GM18867 (cell line): ENCODE measurements around the gene PLCH2.
"Not testable (repeated sequence)": the region's sequence is repeated elsewhere in the genome, so short reads cannot be mapped to it uniquely, and the experiment has no call there.

Experiments used
- ATAC-seq: cut with Tn5 transposase; IDR thresholded peaks from one replicate; pipeline ENCODE4 v1.9.1; 2021; ENCODE audit warnings: mild to moderate bottlenecking, moderate library complexity; ENCODE audit not compliant: unreplicated experiment

The PLCH2 gene

DNA sequence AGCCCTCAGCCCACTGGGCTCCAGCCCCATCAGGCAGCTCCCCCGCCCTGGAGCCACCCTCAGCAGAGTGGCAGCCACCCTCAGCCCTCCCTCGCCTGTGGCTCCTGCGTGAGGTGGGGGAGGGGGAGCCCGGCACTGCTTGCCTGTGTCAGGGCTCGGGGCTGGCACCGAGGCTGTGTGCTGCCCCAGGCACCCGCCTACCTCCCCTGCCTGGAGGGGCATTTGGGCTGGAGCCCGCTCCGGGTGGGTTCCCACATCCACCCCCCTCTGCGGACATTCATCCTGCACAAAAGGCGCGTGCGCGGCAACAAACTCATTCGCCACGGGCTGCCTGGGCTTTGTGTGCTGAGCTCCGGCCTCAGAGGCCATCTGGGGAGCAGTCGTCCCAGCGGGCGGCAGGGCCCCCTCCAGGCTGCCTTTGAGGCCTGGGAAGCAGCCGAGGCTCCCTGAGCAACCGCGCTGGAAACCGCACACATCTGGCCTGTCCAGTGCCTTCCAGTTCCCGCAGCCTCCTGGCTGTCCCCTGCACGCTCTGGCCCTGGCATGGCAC lies 67.5 kb downstream of the PLCH2 start:
- ATAC-seq: no peak

DNA sequence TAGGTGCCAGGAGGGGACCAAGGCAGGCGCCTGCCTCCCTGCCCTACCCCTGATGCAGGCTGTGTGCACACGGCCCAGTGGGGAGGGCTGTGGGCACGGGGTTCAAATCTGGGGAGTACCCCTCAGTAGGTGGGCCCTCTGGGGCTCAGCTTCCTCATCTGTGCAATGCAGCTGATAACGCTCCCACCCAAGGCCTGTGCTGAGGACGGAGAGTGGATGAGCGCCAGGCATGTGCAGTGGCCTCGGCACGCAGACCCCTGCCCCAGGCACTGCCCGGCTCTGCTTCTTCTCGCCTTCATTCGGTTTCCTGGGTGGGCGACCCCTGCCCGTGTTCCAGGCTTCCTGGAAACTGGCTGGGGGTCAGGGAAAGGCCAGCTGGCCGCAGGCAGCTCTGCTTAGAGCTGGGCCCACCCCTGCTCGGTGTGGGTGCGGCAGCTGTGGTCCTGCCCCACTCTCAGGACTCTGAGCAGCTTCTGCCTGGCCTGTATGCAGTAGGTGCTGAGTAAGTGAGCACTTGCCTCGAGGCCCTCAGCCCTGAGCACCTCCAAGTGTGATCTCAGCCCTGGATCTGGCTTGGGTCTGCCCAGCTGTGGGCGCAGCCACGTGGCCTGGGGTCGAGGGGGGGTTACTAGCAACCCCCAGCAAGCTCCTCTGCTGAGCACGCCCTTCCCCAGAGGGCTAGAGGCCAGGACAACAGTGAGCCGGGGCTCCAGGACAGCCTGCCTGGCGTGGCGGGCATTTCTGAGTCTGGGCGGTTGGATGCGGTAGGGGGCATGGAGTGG lies 68.2 kb downstream of the PLCH2 start:
- ATAC-seq: no peak

DNA sequence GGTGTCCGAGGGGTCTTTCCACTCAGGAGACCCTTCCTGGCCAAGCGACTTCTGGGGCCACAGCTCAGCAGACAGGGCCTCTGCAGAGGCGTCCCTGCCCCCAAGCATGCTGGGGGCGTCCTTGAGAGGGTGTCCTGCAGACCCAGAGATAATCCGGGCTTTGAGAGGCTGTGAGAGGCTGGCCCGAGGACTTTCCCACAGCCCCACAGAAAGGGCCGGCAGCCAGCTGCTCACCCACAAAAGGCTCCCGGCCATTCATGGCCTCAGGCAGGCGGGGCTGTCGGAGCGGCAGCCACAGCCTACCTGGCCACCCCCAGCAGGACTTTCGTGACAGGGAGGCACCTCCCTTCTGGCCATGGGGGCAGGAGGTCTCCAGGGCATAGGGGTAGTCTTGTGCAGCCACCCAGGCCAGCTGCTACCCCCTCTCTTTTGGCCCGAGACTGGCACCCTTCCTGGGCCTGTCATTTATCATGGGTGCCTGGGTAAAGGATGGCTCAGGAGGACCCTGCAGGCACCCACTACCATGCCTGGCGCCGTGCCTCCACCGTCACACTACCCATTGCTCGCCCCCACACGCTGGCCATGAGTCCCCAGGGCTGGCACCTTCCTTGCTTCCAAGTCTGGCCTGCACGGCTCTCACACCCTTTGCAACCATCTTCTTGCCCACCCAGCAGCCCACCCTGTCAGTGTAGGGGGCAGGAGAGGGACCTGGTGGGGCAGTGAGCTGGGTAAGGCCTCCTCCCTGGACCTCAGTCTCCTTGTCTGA lies 69.0 kb downstream of the PLCH2 start:
- no peak for ATAC-seq

DNA sequence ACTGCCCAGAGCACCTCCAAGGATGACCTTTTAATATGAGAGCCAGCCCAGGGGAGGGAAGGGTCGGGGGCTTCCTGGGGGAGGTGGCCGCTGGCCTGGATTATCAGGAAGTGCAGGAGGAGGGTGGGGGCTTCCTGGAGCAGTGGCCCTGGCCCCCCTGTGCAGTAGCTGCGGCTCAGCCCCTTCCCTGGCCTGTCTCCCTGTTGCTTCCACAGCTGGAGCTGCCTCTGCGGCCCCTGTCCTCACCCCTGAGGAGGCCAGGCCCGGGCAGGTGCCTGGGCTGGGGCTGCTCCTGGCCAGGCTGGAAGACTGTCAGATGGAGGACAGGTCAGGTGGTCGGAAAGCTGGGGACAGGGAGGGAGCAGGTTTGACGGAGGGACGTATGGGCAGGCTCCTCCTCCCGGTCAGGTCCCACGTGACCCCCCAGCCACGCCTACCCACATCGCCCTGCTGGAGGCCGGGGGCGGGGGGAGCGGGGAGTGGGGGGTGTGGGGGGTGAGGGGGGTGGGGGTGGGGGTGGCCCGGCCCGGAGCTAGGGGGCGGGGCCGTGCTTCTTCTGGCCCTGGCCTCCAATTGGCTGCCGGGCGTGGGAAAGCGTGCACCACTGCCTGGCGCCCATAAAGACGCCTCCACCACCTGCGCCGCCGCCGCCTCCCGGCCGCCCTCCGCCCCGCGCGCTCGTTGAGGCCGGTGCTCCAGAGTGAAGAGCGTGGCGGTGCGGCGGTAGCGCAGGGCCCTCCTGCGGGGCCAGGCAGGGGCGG lies 69.8 kb downstream of the PLCH2 start:
- peak; percentile 35 for ATAC-seq

DNA sequence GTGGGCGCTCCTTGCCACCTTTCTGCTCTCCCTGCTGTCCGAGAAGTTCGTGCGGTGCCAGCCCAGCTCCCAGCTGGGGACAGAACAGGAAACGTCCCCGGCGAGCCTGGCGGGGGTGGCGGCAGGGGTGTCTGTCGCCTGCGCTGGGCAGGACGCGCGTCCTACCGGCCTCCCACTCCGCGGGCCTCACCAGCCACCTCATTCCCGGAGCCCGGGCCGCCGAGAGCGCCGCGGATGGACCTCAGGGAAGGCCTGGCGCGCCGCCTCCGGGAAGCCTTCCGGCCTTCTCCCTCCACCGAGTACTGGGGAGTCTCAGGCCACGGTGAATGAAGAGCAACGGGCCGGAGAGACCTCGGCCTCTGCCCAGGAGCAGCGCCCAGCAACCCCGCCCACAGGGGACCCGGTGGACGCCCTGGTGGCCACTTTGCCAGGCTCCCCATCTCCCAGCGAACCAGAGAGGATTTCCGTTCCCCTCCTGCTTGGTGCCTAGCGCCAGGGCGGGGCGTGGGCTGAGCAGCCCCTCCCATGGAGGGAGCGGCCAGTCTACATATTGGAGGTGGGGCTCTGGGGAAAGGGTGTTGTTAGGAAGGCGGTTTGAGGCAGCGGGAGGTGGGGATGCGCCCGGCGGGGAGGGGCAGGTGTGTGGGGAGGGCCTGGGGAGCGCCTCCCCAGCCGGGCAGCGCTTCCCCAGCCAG lies 70.6 kb downstream of the PLCH2 start:
- peak; percentile 28 for ATAC-seq

DNA sequence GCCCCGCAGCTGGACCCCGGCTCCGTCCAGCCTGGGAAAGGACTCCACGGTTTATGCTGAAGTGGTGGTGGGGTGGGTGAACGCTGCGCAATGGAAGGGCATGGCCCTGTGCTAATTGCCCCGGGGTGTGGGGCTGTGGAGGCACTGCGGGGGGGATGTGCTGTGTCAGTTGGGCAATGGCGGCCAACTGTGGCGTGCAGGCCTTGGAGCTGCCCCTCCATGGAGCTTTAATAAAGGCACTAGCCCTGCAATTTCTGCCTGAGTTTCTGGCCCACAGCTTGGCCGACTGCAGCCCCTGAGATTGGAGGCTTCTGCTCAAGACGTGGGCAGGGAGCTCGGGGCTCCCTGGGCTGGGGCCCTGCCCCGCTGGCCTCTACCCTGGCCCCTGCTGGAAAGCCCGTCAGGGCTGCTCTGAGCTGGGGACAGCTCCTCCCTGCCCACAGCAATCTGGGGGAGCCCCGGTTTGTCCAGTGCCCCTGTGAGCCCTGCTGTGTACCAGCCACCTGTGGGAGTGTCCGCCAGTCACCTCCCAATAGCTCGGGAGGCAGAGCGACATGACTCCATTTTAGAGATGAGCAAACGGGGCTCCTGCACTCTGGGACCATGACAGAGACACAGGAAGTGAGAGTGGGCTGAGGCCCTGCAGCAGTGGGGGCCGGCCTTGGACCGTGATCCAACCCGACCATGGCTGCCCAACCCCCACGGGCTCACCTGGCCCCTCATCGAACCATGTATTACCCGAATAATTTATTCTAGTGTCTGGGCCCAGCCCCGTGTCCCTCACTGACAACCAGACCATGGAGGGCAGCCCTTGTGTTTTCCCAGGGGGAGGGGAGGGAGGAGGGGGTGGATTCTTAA lies 71.3 kb downstream of the PLCH2 start:
- ATAC-seq: no peak

DNA sequence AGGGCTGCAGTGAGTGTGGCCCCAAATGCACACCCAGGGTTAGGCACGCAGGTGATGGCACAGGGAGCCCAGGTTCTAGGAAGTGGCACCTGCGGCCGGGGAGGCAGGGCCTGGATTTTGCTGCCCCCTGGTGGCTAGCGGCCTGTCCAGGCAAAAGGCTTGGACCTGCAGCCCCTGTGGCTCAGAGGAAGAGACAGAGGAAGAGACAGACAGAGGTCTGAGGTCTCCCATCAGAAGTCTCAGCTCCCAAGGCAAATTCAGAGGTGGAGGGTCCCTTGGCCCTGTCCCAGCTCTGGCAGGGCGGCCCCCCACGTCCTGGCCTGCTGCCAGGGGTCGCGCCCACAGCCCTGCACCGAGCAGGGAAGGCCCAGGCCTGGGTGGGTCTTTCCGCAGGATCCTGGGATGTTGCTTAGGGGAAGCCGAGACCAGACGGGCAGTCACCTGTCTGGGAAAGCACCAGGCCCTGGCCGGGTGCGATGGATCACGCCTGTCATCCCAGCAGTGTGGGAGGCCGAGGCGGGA lies 72.0 kb downstream of the PLCH2 start:
- peak; percentile 15 for ATAC-seq

DNA sequence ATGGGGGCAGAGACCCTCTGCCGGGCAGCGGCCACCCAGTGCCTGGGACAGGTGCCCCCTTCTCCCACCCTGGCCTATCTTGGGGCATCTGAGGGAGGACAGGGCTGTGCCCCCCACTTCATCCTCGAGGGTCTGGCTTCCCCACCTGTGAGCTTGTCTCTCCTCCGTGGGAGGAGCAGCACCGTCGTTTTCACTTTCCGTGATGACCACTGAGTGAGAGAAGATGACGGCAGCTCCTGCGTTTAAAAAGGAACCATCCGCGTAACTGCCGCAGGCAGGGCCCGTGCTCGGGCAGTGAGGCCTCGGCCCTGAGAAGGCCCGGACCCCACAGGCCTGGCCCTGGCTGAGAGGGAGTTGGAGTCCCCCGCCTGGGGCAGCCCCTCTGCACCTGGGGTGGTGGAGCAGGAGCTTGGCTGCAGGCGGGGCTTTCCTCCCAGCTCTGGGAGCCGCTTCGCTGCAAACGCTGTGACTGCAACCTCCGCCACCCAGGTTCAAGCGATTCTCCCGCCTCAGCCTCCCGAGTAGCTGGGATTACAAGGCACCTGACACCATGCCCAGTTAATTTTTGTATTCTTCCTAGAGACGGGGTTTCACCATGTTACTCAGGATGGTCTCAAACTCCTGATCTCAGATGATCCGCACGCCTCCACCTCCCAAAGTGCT lies 73.4 kb downstream of the PLCH2 start:
- ATAC-seq: not testable (repeated sequence)

DNA sequence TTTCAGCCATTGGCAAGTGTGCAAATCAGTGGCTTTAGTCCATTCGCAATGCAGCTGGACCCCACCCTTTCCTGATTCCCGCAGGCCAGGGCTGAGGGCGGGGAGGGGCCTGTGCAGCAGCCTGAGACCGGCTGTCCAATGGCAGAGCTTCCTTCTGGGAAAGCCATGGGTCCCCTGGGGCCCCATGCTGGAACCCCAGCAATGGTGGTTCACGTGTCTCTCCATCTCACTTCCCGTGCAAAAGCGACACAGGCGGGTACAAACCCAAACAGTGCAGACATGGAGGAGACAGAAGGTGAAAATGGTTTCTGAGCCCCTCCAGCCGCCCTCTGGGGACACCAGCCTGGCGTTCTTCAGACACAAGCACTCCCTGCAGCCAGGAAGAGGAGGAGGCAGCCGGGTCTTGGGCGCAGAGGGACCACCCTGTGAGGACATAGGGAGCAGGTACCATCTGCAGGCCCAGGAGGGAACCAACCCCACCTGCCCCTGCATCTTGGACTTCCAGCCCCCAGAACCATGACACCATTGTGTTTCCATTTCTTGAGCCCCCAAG lies 74.3 kb downstream of the PLCH2 start:
- ATAC-seq: not testable (repeated sequence)

DNA sequence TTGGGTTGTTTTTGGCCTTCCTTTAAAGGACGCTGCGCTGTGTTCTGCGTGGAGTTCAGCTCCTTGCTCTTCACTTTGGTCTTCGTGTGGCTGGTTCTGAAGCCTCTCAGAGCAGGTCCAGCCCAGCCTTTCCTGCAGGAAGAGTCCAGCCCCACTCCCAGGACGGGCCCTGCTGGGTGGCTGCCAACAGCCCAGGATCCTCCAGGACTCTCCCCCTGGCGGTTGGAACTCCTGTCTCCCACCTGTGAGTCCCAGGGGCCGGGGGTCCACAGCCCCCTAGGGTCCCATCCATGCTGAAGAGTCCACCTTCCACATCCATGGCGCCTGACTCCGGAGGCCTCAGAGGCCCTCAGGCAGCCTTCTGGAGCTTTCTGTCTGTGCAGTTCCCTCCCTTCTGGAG lies 75.5 kb downstream of the PLCH2 start:
- not testable (repeated sequence) for ATAC-seq

DNA sequence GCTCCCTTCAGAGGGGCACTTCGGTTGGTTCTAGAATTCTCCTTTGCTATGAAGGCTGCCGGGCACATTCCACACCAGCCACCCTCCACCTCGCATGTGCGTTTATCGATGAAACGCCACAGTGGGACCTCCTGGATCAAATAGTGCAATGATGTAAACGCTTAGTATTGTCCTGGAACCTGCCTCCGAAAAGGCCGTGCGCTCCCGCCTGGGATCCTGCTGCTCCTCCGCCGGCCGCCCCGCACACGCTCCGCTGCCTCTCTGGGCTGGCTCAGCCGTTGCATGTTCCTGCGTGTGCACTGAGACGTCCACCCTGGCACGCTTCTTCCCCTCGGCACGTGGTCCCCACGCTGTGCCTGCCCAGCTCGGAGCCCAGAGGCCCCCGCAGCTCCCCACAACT lies 76.1 kb downstream of the PLCH2 start:
- no peak for ATAC-seq

DNA sequence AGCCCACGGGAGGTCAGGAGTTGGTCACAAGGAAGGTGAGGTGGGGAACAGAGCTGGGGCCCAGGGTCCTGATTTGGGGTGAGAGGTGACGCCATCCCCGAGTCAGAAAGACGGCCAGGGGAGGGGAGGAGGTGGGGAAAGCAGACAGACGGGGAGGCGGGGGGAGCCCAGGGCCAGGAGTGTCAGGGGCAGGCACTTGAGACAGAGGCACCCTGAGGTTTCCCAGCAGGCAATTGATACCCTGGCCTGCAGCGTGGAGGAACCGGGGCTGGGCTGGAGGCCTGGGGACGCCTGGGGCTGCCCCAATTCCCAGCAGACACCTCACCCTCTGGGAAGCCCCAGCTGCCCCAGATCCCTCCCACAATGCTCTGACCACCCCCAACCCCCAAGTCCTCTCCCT lies 77.0 kb downstream of the PLCH2 start:
- not testable (repeated sequence) for ATAC-seq

DNA sequence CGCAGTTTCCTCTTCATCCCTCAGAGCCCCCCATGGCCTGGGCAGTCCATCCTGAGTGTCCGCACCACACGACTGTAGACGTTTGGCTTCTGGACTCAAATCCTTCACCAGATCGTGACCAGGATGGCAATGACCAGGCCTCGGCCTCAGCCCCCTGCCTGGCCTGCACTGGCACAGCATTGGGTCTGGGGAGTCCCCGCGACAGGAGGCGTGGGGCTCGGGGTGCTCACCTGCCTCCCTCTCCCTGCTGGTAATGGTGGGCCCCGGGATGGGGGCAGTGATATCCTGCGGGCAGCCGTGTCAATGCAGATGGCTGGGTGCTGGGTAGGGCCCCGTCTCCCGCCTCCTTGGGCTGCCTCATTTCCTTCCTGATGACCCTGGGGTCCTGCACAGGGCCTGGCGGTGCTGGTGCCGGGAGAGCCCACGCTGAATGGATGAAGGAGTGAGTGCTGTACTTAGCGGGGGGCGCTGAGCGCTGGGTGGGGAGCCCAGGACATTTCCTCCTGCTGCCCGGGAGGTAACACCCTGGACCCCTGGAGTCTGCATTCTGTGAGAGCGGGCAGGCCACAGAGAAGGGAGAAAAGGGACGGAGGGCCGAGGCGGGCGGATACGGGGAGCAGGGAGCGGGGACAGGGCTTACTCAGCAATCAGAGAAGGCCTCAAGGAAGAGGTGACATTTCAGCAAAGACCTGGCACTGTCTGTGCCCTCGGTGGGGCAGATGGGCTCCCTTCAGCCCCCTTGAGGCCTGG lies 78.0 kb downstream of the PLCH2 start:
- ATAC-seq: no peak

DNA sequence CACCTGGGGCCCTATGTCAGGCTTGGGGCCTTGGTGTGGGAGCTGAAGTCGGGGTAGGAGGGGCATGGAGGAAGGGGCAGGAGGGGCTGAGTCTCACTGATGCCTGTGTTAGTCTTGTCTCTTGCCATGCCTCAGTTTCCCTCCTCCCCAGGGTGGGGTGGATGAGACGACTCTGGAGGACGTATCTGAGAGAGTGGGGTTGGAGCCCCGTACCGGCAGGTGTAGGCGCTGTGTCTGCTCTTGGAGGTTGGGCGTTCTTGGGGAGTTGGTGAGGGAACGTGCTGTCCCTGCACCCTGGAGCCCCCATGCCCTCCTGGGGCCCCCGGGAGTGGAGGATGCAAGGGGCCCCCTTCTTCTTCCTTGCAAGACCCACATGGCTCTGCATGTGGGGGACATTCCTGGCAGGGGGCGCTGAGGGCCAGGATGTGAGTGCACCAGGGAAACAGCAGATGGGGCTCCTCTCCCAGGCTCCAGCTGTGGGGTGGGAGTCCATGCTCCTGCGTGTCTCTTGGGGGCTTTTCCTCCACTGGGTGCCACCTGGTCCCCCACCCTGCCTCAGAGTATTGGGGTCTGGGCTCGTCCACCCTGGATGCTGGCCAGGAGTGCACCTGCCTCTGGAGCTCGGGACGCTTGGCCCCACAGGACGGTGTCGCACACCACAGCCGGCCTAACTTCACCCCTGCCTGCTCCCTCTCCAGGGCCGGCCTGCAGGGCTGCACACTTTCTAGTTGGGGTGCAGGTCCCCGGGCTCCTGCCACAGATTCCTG lies 78.7 kb downstream of the PLCH2 start:
- ATAC-seq: no peak
